GM12878 (cell line): Measurements from ENCODE around the gene CD68. TPM values are rescaled to one million over a fixed set of nuclear protein-coding genes. Genes with fewer than 3 reads are reported as not detected.

Experiments used
- ATAC-seq: fragments of 200-7000 bp; cut with Tn5 transposase; 3 replicates; pipeline ENCODE4 v1.9.1; 2020; ENCODE audit warnings: mild to moderate bottlenecking, moderate library complexity
- BruUV-seq: library from RNA; stranded (reverse); fragments of 400-500 nt; replicated peaks from 2 replicates; lab custom pipeline; 2021; lab: Mats Ljungman, UMichigan
- CTCF ChIA-PET: fragments of 300-600 bp; sonication (Branson Sonifier 250); formaldehyde crosslinking; extraction: SDS; loops from one replicate; lab custom pipeline; 2021; ENCODE audit warnings: inconsistent platforms; lab: Yijun Ruan, JAX
- POLR2A ChIA-PET: fragments of 350-600 bp; formaldehyde crosslinking; extraction: SDS; loops from one replicate; lab custom pipeline; 2021; ENCODE audit warnings: inconsistent platforms; lab: Charles Lee
- RAD21 ChIA-PET: fragments of 300-600 bp; sonication (Branson Sonifier 250); formaldehyde crosslinking; loops from one replicate; lab custom pipeline; 2023; ENCODE audit warnings: antibody characterized with exemption; ENCODE audit not compliant: unreplicated experiment; lab: Charles Lee
- SMC1A ChIA-PET: fragments of 300-600 bp; sonication (Branson Sonifier 250); formaldehyde crosslinking; loops from one replicate; lab custom pipeline; 2023; ENCODE audit not compliant: unreplicated experiment, uncharacterized antibody; lab: Charles Lee
- DNase-seq: peaks from one replicate; pipeline ENCODE4 v3.0.0-alpha.2; 2011; ENCODE audit warnings: low read depth, low spot score
- FAIRE-seq: peaks from 3 replicates; lab custom pipeline; 2011; peaks lifted over from hg19 to GRCh38; lab: Jason Lieb, UNC
- H2AFZ ChIP-seq: 2 replicates; pipeline ENCODE4 v1.6.0; 2011; ENCODE audit warnings: low read depth, low read length, control low read depth; ENCODE audit not compliant: control insufficient read depth
- H3K27ac ChIP-seq: 2 replicates; pipeline ENCODE4 v1.5.1; 2011; ENCODE audit warnings: control low read depth; ENCODE audit not compliant: control insufficient read depth, insufficient read depth
- H3K27me3 ChIP-seq, 2 experiments: replicated peaks in 1 of 2; 2 replicates each; pipeline versions ENCODE4 v1.6.0 to v1.6.1; 2011; ENCODE audit warnings: low read length in 1 of 2; ENCODE audit not compliant: control insufficient read depth in 2 of 2, insufficient read depth in 2 of 2
- H3K36me3 ChIP-seq, 2 experiments: 2 replicates each; pipeline ENCODE4 v1.5.1; 2011; ENCODE audit warnings: low read length in 1 of 2; ENCODE audit not compliant: control insufficient read depth in 2 of 2, insufficient read depth in 2 of 2
- H3K4me1 ChIP-seq: 2 replicates; pipeline ENCODE4 v1.6.1; 2011; ENCODE audit warnings: mild to moderate bottlenecking, low read length, moderate library complexity, mixed read lengths; ENCODE audit not compliant: control insufficient read depth, insufficient read depth
- H3K4me2 ChIP-seq: 2 replicates; pipeline ENCODE4 v1.6.0; 2011; ENCODE audit warnings: control low read depth; ENCODE audit not compliant: control insufficient read depth, insufficient read depth
- H3K4me3 ChIP-seq: fragments of 200-600 bp; sonication (generic); 2 replicates; pipeline ENCODE4 v1.5.1; 2016
- H3K79me2 ChIP-seq: 2 replicates; pipeline ENCODE4 v1.6.0; 2011; ENCODE audit warnings: low read length; ENCODE audit not compliant: control insufficient read depth, insufficient read depth
- H3K9ac ChIP-seq: 2 replicates; pipeline ENCODE4 v1.8.0; 2011; ENCODE audit warnings: low read length, control low read depth, mixed read lengths; ENCODE audit not compliant: control insufficient read depth, insufficient read depth
- H3K9me3 ChIP-seq: replicated peaks from 3 replicates; pipeline ENCODE4 v1.5.1; 2011; ENCODE audit warnings: mild to moderate bottlenecking, low read length; ENCODE audit not compliant: control insufficient read depth, insufficient read depth
- H4K20me1 ChIP-seq: 2 replicates; pipeline ENCODE4 v1.6.0; 2011; ENCODE audit not compliant: control insufficient read depth, insufficient read depth
- BACH1 ChIP-seq: fragments of 450-650 bp; IDR thresholded peaks from 2 replicates; pipeline ENCODE4 v1.6.1; 2017; ENCODE audit warnings: mild to moderate bottlenecking, borderline replicate concordance
- CHD4 ChIP-seq: fragments of 200-600 bp; sonication (generic); IDR thresholded peaks from 2 replicates; pipeline ENCODE4 v1.6.1; 2016; ENCODE audit warnings: mild to moderate bottlenecking
- POLR2A ChIP-seq: IDR thresholded peaks from 2 replicates; pipeline ENCODE4 v1.6.1; 2011; ENCODE audit warnings: low read depth, mild to moderate bottlenecking, low read length
- SIN3A ChIP-seq: IDR thresholded peaks from 2 replicates; pipeline ENCODE4 v1.6.1; 2012; ENCODE audit warnings: low read depth, low read length, improper control_type of control experiment
- TBL1XR1 ChIP-seq: IDR thresholded peaks from 2 replicates; pipeline ENCODE4 v1.6.1; 2012; ENCODE audit warnings: low read depth, low read length, improper control_type of control experiment
- ZBED1 ChIP-seq: IDR thresholded peaks from 2 replicates; pipeline ENCODE4 v1.6.1; 2016; ENCODE audit warnings: borderline replicate concordance
- WGBS: methylation state at CpG from one replicate; pipeline ENCODE4 v1.1.6; 2016; ENCODE audit warnings: low lambda C conversion rate; ENCODE audit not compliant: insufficient replicate concordance, insufficient coverage; ENCODE audit errors: missing lambda C conversion rate; 5-methylcytosine and 5-hydroxymethylcytosine counted together
- in situ Hi-C: fragments of 300-500 bp; cut with MboI; formaldehyde crosslinking; loops from 9 replicates; pipeline ENCODE4 v1.14.3; 2018; ENCODE audit warnings: mixed read lengths
- intact Hi-C: fragments of 100-400 bp; cut with micrococcal nuclease; formaldehyde crosslinking; loops from one replicate; pipeline ENCODE4 v1.14.2; 2022; ENCODE audit not compliant: unreplicated experiment
- polyA plus RNA-seq, 11 experiments: library from polyadenylated mRNA; depleted of rRNA in 4 of 11; unstranded in 6 of 11; stranded (reverse) in 5 of 11; fragments of >200 nt; fragmentation: Nextera tagmentation in 4 of 11; fragmentation: Illumina TruSeq in 1 of 11; extraction: Ambion mirVana in 4 of 11; extraction: Trizol in 1 of 11; gene quantifications; 1 replicate in 1 of 11; 2 replicates in 10 of 11; pipeline versions ENCODE4 v1.2.1 to v1.2.3, GENCODE V29; 2011 to 2016; ENCODE audit warnings: inconsistent platforms in 2 of 11, missing spikeins in 2 of 11, low read depth in 1 of 11
- total RNA-seq, 4 experiments: library from RNA; depleted of rRNA in 3 of 4; stranded (reverse); fragments of >200 nt in 3 of 4; fragmentation: Illumina TruSeq in 1 of 4; extraction: Trizol in 1 of 4; gene quantifications; 2 replicates each; pipeline versions ENCODE4 v1.2.1 to v1.2.3, GENCODE V29; 2013 to 2021

The CD68 gene
- total and polyA plus RNA-seq, 10 of the 15 experiments (the other 5 are each of a cell fraction or from before 2014, with no cell fraction given): 2.6 to 6.9 (median 3.8) TPM

DNA sequence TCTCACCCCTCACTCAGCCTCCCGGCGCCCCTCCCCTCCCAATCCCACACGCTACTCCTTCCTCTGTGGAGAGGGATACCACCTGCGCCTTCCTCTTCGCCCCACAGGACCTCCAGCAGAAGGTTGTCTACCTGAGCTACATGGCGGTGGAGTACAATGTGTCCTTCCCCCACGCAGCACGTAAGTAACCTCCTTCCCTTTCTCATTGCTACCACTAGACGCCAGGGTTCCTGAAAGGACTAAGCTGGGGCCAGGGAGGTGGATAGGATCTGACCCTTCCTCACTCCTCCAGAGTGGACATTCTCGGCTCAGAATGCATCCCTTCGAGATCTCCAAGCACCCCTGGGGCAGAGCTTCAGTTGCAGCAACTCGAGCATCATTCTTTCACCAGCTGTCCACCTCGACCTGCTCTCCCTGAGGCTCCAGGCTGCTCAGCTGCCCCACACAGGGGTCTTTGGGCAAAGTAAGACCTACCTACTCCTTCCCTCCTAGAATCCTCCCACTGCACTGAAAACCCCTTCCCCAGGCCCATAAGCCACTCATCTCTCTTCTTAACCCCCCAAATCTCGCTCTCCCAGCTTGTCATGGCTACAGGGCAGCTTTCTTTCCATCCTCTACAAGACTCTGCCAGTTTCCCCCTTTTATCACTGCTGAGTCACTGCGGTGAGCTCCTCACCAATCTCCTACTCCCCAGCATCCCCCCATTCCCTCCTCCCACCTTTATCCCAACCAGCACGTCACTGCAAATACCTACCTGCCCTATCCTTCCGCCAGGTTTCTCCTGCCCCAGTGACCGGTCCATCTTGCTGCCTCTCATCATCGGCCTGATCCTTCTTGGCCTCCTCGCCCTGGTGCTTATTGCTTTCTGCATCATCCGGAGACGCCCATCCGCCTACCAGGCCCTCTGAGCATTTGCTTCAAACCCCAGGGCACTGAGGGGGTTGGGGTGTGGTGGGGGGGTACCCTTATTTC is 1.5 kb downstream of the CD68 start:
- H3K9ac ChIP-seq: no peak overlapping the region
- BruUV-seq: no TSS peak
- in situ Hi-C loops (no loop called here), intact Hi-C loops (loop anchor here (5.0 kb wide), 1 partner anchor 36 kb away; no protein-coding TSS in a partner anchor)
- no peak overlapping the region for H3K27ac ChIP-seq
- POLR2A ChIA-PET: interaction anchor here (0.6 to 1.8 kb wide), 5 partner anchors 23 to 177 kb away, joined by 3 to 9 read pairs (median 4); partner anchors contain the start of genes FXR2, TMEM256 and TP53
- peak overlapping the region; percentile 52; the same call in 1 of the 2 replicates for H3K4me2 ChIP-seq
- DNase-seq (no peak), ATAC-seq (no peak), FAIRE-seq (no peak)
- CTCF ChIA-PET: interaction anchor here (1.1 to 3.8 kb wide), 4 partner anchors 8 to 225 kb away, joined by 3 to 18 read pairs (median 6); partner anchors contain the start of gene SENP3
- 71% methylated on average over 23 of the region's 23 CpGs for WGBS
- TF ChIP-seq POLR2A (no peak; the same call in 1 of the 2 replicates), BACH1 (no peak), CHD4 (no peak), SIN3A (no peak), ZBED1 (no peak), TBL1XR1 (no peak)
- H4K20me1 ChIP-seq: peaks cover 8% of the 10 kb centered on the region
- peaks cover 45% of the 10 kb centered on the region for H3K79me2 ChIP-seq
- H3K27me3 ChIP-seq: no peaks in the 10 kb centered on the region
- H2AFZ ChIP-seq: no peak overlapping the region
- H3K36me3 ChIP-seq: peaks cover 21 to 32% of the 10 kb centered on the region in 2 experiments
- H3K9me3 ChIP-seq: no peaks in the 10 kb centered on the region
- RAD21 ChIA-PET: interaction anchor here (2.2 kb wide), 1 partner anchor 46 kb away, joined by 8 read pairs; the partner anchor contains the start of gene SAT2
- no peak overlapping the region for H3K4me3 ChIP-seq
- SMC1A ChIA-PET: no interaction called here
- peaks cover 49% of the 10 kb centered on the region for H3K4me1 ChIP-seq
